ENCODE measurements around the gene SLC39A8.

DNA sequence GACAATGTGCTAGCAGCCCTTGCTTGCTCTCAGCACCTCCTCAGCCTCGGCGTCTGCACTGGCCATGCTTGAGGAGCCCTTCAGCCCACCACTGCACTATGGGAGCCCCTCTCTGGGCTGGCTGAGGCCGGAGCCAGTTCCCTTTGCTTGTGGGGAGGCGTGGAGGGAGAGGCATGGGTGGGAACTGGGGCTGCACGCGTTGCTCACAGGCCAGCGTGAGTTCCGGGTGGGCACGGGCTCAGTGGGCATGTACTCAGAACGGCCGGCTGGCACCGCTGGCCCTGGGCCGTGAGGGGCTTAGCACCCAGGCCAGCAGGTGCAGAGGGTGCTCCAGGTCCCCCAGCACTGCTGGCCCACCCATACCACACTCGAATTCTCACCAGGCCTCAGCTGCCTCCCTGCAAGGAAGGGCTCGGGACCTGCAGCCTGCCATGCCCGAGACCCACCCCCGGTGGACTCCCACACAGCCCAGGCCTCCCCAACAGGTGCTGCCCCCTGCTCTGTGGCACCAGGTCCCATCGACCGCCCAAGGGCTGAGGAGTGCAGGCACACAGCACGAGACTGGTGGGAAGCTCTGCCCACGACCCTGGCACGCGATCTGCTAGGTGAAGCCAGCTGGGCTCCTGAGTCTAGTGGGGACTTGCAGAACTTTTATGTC is 100.3 kb downstream of the SLC39A8 start:
- TF ChIP-seq EGR1 (IDR thresholded peaks at IDR 0.05) (no peak), TCF12 (IDR thresholded peaks at IDR 0.05; ENCODE audit: low read depth) (no peak), TAF1 (IDR thresholded peaks at IDR 0.05; ENCODE audit: low read depth) (no peak), RAD21 (IDR thresholded peaks at IDR 0.05; ENCODE audit: low read depth) (no peak), CREB1 (IDR thresholded peaks at IDR 0.05; ENCODE audit: low read depth) (no peak), TEAD4 (IDR thresholded peaks at IDR 0.05) (no peak), EP300 (IDR thresholded peaks at IDR 0.05; ENCODE audit: borderline replicate concordance) (no peak), YY1 (IDR thresholded peaks at IDR 0.05; ENCODE audit: low read depth) (no peak)
